Measurements from ENCODE around the gene CDH23. TPM values are rescaled to one million over a fixed set of nuclear protein-coding genes. Genes with fewer than 3 reads are reported as not detected.

The CDH23 gene
- total and polyA plus RNA-seq, 10 of the 15 experiments (the other 5 are each of a cell fraction or from before 2014, with no cell fraction given), result 0.09 to 0.40 (median 0.15) TPM; not detected in 1

DNA sequence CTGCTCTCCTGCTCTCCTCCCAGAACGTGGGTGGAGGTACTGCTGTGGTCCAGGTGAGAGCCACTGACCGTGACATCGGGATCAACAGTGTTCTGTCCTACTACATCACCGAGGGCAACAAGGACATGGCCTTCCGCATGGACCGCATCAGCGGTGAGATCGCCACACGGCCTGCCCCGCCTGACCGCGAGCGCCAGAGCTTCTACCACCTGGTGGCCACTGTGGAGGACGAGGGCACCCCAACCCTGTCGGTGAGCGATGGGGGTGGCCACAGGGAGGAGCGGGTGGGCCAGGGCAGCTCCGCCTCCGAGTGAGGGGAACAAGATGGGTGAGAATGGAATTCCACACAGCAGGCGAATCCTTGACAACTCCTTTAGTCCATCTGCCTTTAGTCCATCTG lies 345.0 kb downstream of the CDH23 start:
- no peak for FAIRE-seq
- SMC1A ChIA-PET (ENCODE audit: uncharacterized antibody, unreplicated experiment), result interaction anchor here (1.0 to 3.7 kb wide), 2 partner anchors 9 to 27 kb away, joined by 3 to 13 read pairs; no protein-coding TSS in a partner anchor
- BruUV-seq (replicated peaks), result no TSS peak
- TF ChIP-seq ATF7 (IDR thresholded peaks at IDR 0.05; ENCODE audit: low read depth) (no peak), NRF1 (conservative IDR thresholded peaks at IDR 0.05; ENCODE audit: low read depth, low read length) (no peak), SREBF1 (IDR thresholded peaks at IDR 0.05; ENCODE audit: low read length) (no peak), EZH2 (IDR thresholded peaks at IDR 0.05; ENCODE audit: borderline replicate concordance, control insufficient read depth, low read depth, low read length) (no peak), BHLHE40 (IDR thresholded peaks at IDR 0.05; ENCODE audit: borderline replicate concordance in 1 of 2, low read depth in 2 of 2, low read length in 1 of 2) (no peak), IKZF1 (conservative IDR thresholded peaks at IDR 0.05) (no peak)
- TF ChIP-seq, protein P1, sequence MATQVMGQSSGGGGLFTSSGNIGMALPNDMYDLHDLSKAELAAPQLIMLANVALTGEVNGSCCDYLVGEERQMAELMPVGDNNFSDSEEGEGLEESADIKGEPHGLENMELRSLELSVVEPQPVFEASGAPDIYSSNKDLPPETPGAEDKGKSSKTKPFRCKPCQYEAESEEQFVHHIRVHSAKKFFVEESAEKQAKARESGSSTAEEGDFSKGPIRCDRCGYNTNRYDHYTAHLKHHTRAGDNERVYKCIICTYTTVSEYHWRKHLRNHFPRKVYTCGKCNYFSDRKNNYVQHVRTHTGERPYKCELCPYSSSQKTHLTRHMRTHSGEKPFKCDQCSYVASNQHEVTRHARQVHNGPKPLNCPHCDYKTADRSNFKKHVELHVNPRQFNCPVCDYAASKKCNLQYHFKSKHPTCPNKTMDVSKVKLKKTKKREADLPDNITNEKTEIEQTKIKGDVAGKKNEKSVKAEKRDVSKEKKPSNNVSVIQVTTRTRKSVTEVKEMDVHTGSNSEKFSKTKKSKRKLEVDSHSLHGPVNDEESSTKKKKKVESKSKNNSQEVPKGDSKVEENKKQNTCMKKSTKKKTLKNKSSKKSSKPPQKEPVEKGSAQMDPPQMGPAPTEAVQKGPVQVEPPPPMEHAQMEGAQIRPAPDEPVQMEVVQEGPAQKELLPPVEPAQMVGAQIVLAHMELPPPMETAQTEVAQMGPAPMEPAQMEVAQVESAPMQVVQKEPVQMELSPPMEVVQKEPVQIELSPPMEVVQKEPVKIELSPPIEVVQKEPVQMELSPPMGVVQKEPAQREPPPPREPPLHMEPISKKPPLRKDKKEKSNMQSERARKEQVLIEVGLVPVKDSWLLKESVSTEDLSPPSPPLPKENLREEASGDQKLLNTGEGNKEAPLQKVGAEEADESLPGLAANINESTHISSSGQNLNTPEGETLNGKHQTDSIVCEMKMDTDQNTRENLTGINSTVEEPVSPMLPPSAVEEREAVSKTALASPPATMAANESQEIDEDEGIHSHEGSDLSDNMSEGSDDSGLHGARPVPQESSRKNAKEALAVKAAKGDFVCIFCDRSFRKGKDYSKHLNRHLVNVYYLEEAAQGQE (IDR thresholded peaks at IDR 0.05; ENCODE audit: low read depth, low read length), result no peak
- in situ Hi-C loops (cut with MboI), result no loop called here
- Histone ChIP-seq H3K9ac (ENCODE audit: control insufficient read depth, insufficient read depth, low read length) (no peak overlapping the region), H3K27me3 (replicated peaks in 1 of 2; ENCODE audit: control insufficient read depth in 2 of 2, insufficient read depth in 2 of 2, low read length in 1 of 2) (no peaks in the 10 kb centered on the region), H2AFZ (ENCODE audit: control insufficient read depth, low read depth, low read length) (no peak overlapping the region), H3K27ac (ENCODE audit: control insufficient read depth, insufficient read depth) (no peak overlapping the region), H3K4me3 (no peak overlapping the region), H4K20me1 (ENCODE audit: control insufficient read depth, insufficient read depth) (no peaks in the 10 kb centered on the region), H3K4me1 (ENCODE audit: control insufficient read depth, insufficient read depth, low read length) (peaks cover 12% of the 10 kb centered on the region), H3K9me3 (replicated peaks; ENCODE audit: control insufficient read depth, insufficient read depth, low read length) (no peaks in the 10 kb centered on the region; the same call in 2 of the 3 replicates), H3K4me2 (ENCODE audit: control insufficient read depth, insufficient read depth) (no peak overlapping the region), H3K79me2 (ENCODE audit: control insufficient read depth, insufficient read depth, low read length) (no peaks in the 10 kb centered on the region), H3K36me3 (ENCODE audit: control insufficient read depth in 2 of 2, insufficient read depth in 2 of 2, low read length in 1 of 2) (no peaks in the 10 kb centered on the region)
- CTCF ChIA-PET, result interaction anchor here (1.2 to 2.6 kb wide), 3 partner anchors 31 to 44 kb away, joined by 4 to 6 read pairs (median 4); no protein-coding TSS in a partner anchor
- RAD21 ChIA-PET (ENCODE audit: unreplicated experiment), result no interaction called here
- POLR2A ChIA-PET, result no interaction called here
- no peak for DNase-seq (ENCODE audit: low read depth, low spot score)
- 92% methylated on average over 19 of the region's 20 CpGs for WGBS (ENCODE audit: insufficient coverage, insufficient replicate concordance, low lambda C conversion rate, missing lambda C conversion rate)
- ATAC-seq, result no peak
- intact Hi-C loops (cut with micrococcal nuclease; ENCODE audit: unreplicated experiment), result no loop called here

Data from GM12878 (cell line).